Activated CD4-positive, alpha-beta T cell treated with anti-CD3 and anti-CD28 coated beads for 24 hours (primary cell): ENCODE results near the gene FCGBP.

ENCODE experiments used
- DNase-seq, 2 donors: peaks; one replicate each; pipeline ENCODE4 v3.0.0-alpha.2; 2020; ENCODE audit warnings: low read depth in 2 of 2

Gene FCGBP

GRCh38 chr19:39946532-39946931 is 12.1 kb upstream of the FCGBP start:
- no peak for DNase-seq

- no peak for DNase-seq
These were observed 9.2 kb upstream of the FCGBP start for GRCh38 chr19:39943586-39943985.

GRCh38 chr19:39942366-39942730 is 7.9 kb upstream of the FCGBP start:
- DNase-seq = no peak

DNA sequence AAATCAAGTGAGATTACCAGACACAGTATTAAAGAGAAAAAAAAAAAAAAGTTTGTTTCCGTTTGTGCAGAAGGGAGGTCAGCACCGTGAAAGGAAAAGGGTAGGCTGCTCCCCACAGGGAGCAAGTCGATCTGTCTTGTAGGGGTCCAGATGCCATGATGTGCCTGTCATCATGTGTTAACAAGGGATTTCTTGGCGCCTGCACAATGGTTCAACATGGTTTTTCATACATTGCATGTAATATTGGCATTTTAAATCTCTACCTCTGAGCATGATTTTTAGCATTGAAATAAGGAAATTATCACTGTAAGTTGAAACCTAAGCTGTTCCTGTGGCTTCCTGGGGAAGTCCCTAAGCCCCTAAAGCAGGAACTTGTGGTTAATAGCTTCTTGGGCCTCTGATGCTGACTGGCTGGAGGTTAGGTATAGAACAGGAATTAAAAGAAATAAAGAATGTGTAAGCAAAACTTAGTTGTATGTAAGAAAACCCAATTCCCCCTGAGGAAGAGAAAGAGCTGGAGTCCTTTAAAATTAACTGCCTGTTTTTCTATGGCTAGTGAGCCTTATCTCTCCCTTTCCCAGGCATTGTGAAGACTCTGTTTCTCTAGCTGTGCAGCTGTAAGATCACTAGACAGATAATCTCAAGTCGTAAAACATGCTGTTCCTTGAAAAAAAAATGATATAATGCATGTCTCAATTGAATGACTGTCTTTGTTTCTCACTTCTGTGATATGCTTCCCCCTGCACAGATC is 7.4 kb upstream of the FCGBP start:
- DNase-seq = no peak

DNA sequence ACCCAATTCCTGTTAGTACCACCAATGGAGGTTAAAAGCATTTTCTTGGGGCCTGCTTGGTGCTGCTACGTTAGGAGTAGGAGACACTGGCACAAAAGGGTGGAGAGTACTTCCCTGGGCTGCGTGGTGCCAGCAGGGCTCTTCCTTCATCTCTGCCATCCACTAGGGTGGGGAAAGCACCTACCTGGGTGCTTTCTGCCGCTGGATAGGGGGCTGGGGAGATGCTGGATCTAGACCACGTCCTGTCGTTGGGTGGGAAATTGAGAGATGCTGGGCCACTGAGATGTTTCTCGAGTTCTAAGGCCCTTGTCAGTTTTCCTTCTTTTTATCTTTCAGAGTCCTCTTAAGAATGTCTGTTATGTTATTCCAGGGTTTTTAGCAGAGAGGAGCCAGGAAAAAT is 6.7 kb upstream of the FCGBP start:
- DNase-seq = no peak

- DNase-seq = no peak
These were observed 5.9 kb upstream of the FCGBP start for GRCh38 chr19:39940221-39940833.

DNA sequence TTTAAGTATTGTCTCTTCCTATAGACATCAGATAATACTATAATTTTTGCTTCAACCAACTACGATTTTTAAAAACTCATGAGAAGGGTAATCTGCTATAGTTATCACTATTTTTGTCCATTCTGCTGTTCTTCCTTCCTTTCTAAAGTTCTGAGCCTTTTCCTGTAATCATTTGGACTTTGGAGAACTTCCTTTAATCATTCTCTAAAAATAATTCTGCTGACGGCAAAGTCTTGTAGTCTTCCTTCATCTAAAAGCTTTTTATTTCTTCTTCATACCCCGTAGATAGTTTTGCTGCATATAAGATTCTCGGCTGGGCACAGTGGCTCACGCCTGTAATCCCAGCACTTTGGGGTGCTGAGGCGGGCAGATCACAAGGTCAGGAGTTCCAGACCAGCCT is 5.1 kb upstream of the FCGBP start:
- DNase-seq = no peak

DNA sequence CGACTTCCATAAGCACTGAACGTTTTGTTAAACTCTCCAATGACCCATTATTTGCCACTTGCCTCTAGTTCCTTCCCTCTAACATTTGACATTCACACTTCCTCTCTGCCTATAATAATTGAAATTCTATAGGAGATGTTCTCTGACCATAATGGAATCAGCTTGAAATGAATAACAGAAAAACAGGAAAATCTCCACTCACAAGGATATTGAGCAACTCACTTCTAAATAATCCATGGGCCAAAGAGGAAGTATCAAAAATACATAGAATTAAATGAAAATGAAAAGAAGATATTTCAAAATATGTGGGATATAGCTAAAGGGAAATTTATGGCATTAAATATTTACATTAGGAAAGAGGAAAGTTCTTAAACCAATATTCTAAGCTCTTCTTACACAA is 3.4 kb upstream of the FCGBP start:
- no peak for DNase-seq

GRCh38 chr19:39937094-39937720 is 2.8 kb upstream of the FCGBP start:
- DNase-seq = peak in 1 of 2 donors; percentile 32

- no peak for DNase-seq
These were observed 2.2 kb upstream of the FCGBP start for GRCh38 chr19:39936622-39937021.

DNA sequence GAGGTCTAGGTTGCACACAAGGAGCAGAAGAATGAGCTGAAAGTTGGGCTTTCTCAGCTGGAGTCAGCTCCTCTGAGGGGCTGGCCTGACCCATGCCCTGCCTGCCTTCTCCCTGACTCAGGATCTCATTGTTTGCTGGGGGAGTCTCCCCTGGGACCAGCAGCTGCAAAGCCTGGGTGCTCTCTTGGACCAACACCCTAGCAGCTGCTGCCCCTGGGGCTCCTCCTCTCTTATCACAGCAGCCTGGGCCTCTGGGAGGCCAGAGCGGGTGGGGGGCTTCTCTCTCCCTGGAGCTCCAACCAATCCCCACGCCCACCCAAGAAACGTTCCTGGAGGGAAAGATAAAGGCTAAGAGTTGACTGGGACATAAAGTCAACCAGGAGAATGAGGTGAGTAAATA is 1.6 kb upstream of the FCGBP start:
- DNase-seq = no peak

GRCh38 chr19:39935364-39935661 is 879 bp upstream of the FCGBP start:
- no peak for DNase-seq

- DNase-seq = no peak
These were observed 4.7 kb downstream of the FCGBP start for GRCh38 chr19:39929750-39930149.

DNA sequence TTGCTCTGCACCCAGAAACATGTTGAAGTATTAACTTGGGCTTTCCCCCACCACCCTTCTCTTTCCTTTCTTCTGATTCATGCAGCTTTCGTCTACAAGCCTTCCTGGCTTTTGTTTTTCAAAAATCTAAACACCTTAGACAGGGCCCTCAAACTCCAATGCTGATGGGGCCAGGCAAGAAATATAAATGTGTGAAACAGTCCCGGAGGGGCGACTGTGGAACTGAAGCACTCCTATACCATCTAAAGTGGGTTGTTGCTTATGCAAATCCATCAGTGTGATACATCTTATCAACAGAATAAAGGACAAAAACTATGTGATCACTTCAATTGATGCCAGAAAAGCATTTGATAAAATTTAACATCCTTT is 6.1 kb downstream of the FCGBP start:
- no peak for DNase-seq

GRCh38 chr19:39927524-39928356 is 6.7 kb downstream of the FCGBP start:
- no peak for DNase-seq

DNA sequence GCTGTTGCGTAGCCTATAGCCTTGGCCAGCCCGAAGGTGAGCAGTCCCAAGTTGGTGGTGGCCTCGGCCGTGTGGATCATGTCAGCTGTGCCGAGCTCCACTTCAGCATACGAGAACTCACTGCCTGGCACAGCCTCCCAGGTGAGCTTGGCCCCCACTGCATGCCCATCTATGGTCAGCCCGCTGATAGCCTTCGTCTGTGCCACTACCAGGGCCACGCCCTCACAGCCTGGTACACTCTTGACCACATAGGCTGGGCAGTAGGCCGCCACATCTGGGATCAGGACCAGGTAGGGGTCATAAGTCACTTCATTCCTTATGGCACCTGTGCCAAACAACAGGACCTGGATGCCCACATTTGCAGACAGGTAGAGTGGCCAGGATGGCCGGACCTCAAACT is 7.4 kb downstream of the FCGBP start:
- DNase-seq = no peak

DNA sequence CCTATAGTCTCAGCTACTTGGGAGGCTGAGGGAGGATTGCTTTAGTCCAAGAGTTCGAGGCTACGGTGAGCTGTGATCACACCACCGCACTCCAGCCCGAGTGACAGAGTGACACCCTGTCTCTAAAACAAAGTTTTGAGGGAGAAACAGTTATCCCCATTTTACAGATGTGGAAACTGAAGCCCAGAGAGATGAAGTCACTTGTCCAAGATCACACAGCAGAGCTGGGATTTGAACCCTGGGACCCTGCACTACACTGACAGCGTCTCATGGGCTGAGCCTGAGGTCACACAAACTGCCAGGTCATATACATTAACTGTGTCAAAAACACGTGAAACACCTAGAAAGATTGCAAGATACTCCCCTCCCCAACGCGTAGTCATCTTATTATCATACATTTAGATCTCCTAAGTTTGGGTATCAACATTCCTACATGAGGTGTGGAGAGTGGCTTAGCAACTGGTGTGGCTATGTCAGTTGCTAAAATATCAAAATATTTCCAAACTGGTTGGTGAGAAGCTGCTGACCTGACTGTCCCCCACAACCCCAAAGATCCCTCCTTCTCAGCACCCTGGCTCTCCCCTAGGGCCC is 8.2 kb downstream of the FCGBP start:
- DNase-seq = no peak

DNA sequence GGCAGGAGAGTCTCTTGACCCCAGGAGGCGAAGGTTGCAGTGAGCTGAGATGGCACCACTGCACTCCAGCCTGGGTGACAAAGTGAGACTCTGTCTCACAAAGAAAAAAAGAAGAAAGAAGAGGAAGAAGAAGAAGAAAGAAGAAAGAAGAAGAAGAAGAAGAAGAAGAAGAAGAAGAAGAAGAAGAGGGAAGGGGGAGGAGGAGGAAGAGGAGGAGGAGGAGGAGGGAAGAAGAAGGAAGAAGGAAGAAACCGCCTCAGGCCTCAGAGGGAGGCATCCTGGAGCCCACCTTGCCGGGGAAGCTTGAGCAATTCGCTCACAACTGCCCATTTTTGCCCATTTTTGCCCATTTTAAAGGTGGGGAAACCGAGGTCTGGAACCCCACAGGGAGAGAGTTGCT is 9.5 kb downstream of the FCGBP start:
- DNase-seq = no peak

- DNase-seq = no peak
These were observed 10.0 kb downstream of the FCGBP start for GRCh38 chr19:39924389-39924788.

- no peak for DNase-seq
These were observed 10.6 kb downstream of the FCGBP start for GRCh38 chr19:39923862-39924261.

GRCh38 chr19:39919976-39920375 is 14.5 kb downstream of the FCGBP start:
- no peak for DNase-seq

- no peak for DNase-seq
These were observed 16.2 kb downstream of the FCGBP start for GRCh38 chr19:39918183-39918651.
